ENCODE measurements around the gene TMEM207. TPM values are rescaled to one million over a fixed set of nuclear protein-coding genes. Genes with fewer than 3 reads are reported as not detected.

Gene TMEM207
- total RNA-seq, 1 experiment from 2014 or later = not detected

GRCh38 chr3:190499122-190499521 lies 49.4 kb upstream of the TMEM207 start:
- H3K9me3 ChIP-seq (ENCODE audit: control insufficient read depth, low read depth, low read length) = no peaks in the 10 kb centered on the region
- TF ChIP-seq, protein P1, sequence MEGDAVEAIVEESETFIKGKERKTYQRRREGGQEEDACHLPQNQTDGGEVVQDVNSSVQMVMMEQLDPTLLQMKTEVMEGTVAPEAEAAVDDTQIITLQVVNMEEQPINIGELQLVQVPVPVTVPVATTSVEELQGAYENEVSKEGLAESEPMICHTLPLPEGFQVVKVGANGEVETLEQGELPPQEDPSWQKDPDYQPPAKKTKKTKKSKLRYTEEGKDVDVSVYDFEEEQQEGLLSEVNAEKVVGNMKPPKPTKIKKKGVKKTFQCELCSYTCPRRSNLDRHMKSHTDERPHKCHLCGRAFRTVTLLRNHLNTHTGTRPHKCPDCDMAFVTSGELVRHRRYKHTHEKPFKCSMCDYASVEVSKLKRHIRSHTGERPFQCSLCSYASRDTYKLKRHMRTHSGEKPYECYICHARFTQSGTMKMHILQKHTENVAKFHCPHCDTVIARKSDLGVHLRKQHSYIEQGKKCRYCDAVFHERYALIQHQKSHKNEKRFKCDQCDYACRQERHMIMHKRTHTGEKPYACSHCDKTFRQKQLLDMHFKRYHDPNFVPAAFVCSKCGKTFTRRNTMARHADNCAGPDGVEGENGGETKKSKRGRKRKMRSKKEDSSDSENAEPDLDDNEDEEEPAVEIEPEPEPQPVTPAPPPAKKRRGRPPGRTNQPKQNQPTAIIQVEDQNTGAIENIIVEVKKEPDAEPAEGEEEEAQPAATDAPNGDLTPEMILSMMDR (conservative IDR thresholded peaks at IDR 0.05) = no peak
- H3K27me3 ChIP-seq (ENCODE audit: insufficient read depth, low read length) = no peaks in the 10 kb centered on the region
- H3K23me2 ChIP-seq (ENCODE audit: insufficient read length, low read depth, low read length, poor library complexity, severe bottlenecking) = no peaks in the 10 kb centered on the region
- Mint-ChIP-seq H3K27me3 (ENCODE audit: low read depth) (no peaks in the 10 kb centered on the region), H3K36me3 (ENCODE audit: insufficient read depth in 1 of 3, low read depth in 3 of 3) (no peaks in the 10 kb centered on the region), H3K27ac (no peak overlapping the region), H3K4me1 (peaks cover 0 to 7% of the 10 kb centered on the region in 2 experiments; a peak in 2 of 4 replicates), H3K4me3 (no peak overlapping the region), H3K9me3 (no peaks in the 10 kb centered on the region)
- no peak overlapping the region for H4K5ac ChIP-seq (ENCODE audit: insufficient read length, low read depth, low read length)
- no peak overlapping the region for H3K27ac ChIP-seq (ENCODE audit: insufficient read length, low read depth, low read length)
- H3K4me2 ChIP-seq (ENCODE audit: insufficient read depth, insufficient read length, low read length) = no peak overlapping the region
- H2AK5ac ChIP-seq (ENCODE audit: insufficient read length, low read length) = no peak overlapping the region
- H4K91ac ChIP-seq (ENCODE audit: insufficient read length, low read depth, low read length) = no peak overlapping the region
- no peak overlapping the region for H3T11ph ChIP-seq (ENCODE audit: low read length)
- H3K14ac ChIP-seq (ENCODE audit: insufficient read depth, low read length) = no peak overlapping the region
- no peak overlapping the region for H4K8ac ChIP-seq (replicated peaks; ENCODE audit: insufficient read length, low read depth, low read length)
- H3K9ac ChIP-seq (ENCODE audit: extremely low read depth, insufficient read length, low read length) = no peak overlapping the region
- no peak overlapping the region for H3K56ac ChIP-seq (ENCODE audit: insufficient read length, low read depth, low read length)
- H2AFZ ChIP-seq (ENCODE audit: low read length) = no peak overlapping the region
- no peaks in the 10 kb centered on the region for H3K79me1 ChIP-seq (ENCODE audit: insufficient read depth, low read depth, low read length, poor library complexity, severe bottlenecking)
- no peak overlapping the region for H2BK12ac ChIP-seq (ENCODE audit: insufficient read length, low read depth, low read length)
- H4K20me1 ChIP-seq (ENCODE audit: control insufficient read depth, insufficient read depth, insufficient read length) = no peaks in the 10 kb centered on the region
- no CpG with 5 or more reads among the region's 2 CpGs for WGBS (ENCODE audit: extremely low coverage, insufficient read length, low lambda C conversion rate)
- H2BK120ac ChIP-seq (ENCODE audit: low read depth, low read length, poor library complexity, severe bottlenecking) = no peak overlapping the region
- no peak overlapping the region for H3K23ac ChIP-seq (ENCODE audit: insufficient read length, low read depth, low read length)
- no peak overlapping the region for H2BK5ac ChIP-seq (ENCODE audit: insufficient read length, low read length)
- no peak overlapping the region for H3K4ac ChIP-seq (ENCODE audit: low read depth, low read length)
- no peak for DNase-seq
- H2BK20ac ChIP-seq (ENCODE audit: low read depth, low read length, poor library complexity, severe bottlenecking) = no peak overlapping the region
- H3K79me2 ChIP-seq (ENCODE audit: insufficient read depth, low read length) = no peaks in the 10 kb centered on the region
- no peak overlapping the region for H2BK15ac ChIP-seq (ENCODE audit: low read depth, low read length)
- H3K4me1 ChIP-seq (ENCODE audit: insufficient read depth, low read length) = no peaks in the 10 kb centered on the region
- no peak overlapping the region for H3K18ac ChIP-seq (ENCODE audit: insufficient read length, low read depth, low read length)
